H1 (cell line): Measurements from ENCODE around the gene TUBGCP5. TPM values are rescaled to one million over a fixed set of nuclear protein-coding genes. Genes with fewer than 3 reads are reported as not detected.
"Not testable (repeated sequence)": the region's sequence is repeated elsewhere in the genome, so short reads cannot be mapped to it uniquely, and the experiment has no call there.

ENCODE experiments used
- CTCF ChIA-PET: fragments of 300-600 bp; sonication (Branson Sonifier 250); formaldehyde crosslinking; loops from one replicate; lab custom pipeline; 2021; ENCODE audit not compliant: partially characterized antibody; lab: Charles Lee
- POLR2A ChIA-PET: fragments of 300-600 bp; sonication (Branson Sonifier 250); formaldehyde crosslinking; loops from one replicate; lab custom pipeline; 2021; ENCODE audit warnings: inconsistent platforms; ENCODE audit not compliant: partially characterized antibody; lab: Charles Lee
- DNase-seq, 2 experiments: peaks; one replicate each; pipeline versions ENCODE4 v3.0.0 to v3.0.0-alpha.2; 2010 to 2022; ENCODE audit warnings: low spot score in 2 of 2, low read depth in 1 of 2, mixed read lengths in 1 of 2
- FAIRE-seq: peaks from 2 replicates; lab custom pipeline; 2011; peaks lifted over from hg19 to GRCh38; lab: Jason Lieb, UNC
- H2AFZ ChIP-seq: 2 replicates; pipeline ENCODE4 v1.8.1; 2012; ENCODE audit warnings: low read length, inconsistent platforms
- H2AK5ac ChIP-seq: 2 replicates; pipeline ENCODE4 v1.6.1; 2013; ENCODE audit warnings: low read depth, low read length
- H2BK120ac ChIP-seq: replicated peaks from 2 replicates; pipeline ENCODE3; 2013; ENCODE audit warnings: low read depth, low read length, inconsistent platforms
- H2BK12ac ChIP-seq: 2 replicates; pipeline ENCODE4 v1.6.1; 2013; ENCODE audit warnings: low read depth, low read length
- H2BK15ac ChIP-seq: 2 replicates; pipeline ENCODE4 v1.6.1; 2013; ENCODE audit warnings: low read length
- H2BK20ac ChIP-seq: 2 replicates; pipeline ENCODE4 v1.6.1; 2013; ENCODE audit warnings: low read length
- H2BK5ac ChIP-seq: 2 replicates; pipeline ENCODE4 v1.6.1; 2013; ENCODE audit warnings: low read depth, low read length
- H3K14ac ChIP-seq: 2 replicates; pipeline ENCODE4 v1.6.1; 2013; ENCODE audit warnings: inconsistent platforms; ENCODE audit not compliant: insufficient read length
- H3K18ac ChIP-seq: 2 replicates; pipeline ENCODE4 v1.6.1; 2013; ENCODE audit warnings: low read length; ENCODE audit errors: extremely low read depth
- H3K23ac ChIP-seq: 2 replicates; pipeline ENCODE4 v1.6.1; 2013; ENCODE audit warnings: inconsistent platforms; ENCODE audit not compliant: insufficient read length
- H3K23me2 ChIP-seq: 2 replicates; pipeline ENCODE4 v1.6.1; 2013; ENCODE audit warnings: low read depth, low read length
- H3K27ac ChIP-seq: 2 replicates; pipeline ENCODE4 v1.6.1; 2011; ENCODE audit warnings: low read depth, low read length, inconsistent platforms
- H3K27me3 ChIP-seq, 4 experiments: replicated peaks in 1 of 4; 1 replicate in 1 of 4; 2 replicates in 3 of 4; pipeline versions ENCODE4 v1.6.1 to v1.8.1; 2011 to 2013; ENCODE audit warnings: low read length in 3 of 4, mild to moderate bottlenecking in 3 of 4, inconsistent platforms in 2 of 4, mixed read lengths in 2 of 4, moderate library complexity in 1 of 4; ENCODE audit not compliant: control insufficient read depth in 3 of 4, insufficient read depth in 3 of 4; ENCODE audit errors: extremely low read depth in 1 of 4
- H3K36me3 ChIP-seq, 4 experiments: 2 replicates each; pipeline versions ENCODE4 v1.6.1 to v1.8.1; 2011 to 2013; ENCODE audit warnings: mild to moderate bottlenecking in 4 of 4, low read length in 3 of 4, moderate library complexity in 2 of 4, control low read depth in 1 of 4, inconsistent platforms in 1 of 4; ENCODE audit not compliant: insufficient read depth in 4 of 4, control insufficient read depth in 2 of 4
- H3K4ac ChIP-seq: replicated peaks from 2 replicates; pipeline ENCODE3; 2013; ENCODE audit warnings: low read length, low read depth, mixed read lengths, inconsistent platforms; ENCODE audit not compliant: insufficient read length
- H3K4me1 ChIP-seq, 4 experiments: replicated peaks in 1 of 4; 1 replicate in 1 of 4; 2 replicates in 3 of 4; pipeline versions ENCODE4 v1.6.1 to v1.8.1; 2011 to 2013; ENCODE audit warnings: low read length in 3 of 4, inconsistent platforms in 2 of 4, mixed read lengths in 1 of 4; ENCODE audit not compliant: insufficient read depth in 4 of 4, control insufficient read depth in 3 of 4
- H3K4me2 ChIP-seq, 2 experiments: 2 replicates each; pipeline versions ENCODE4 v1.6.1 to v1.8.1; 2011 to 2013; ENCODE audit warnings: low read depth in 2 of 2, low read length in 2 of 2, control low read depth in 1 of 2, inconsistent platforms in 1 of 2, mild to moderate bottlenecking in 1 of 2; ENCODE audit not compliant: insufficient read depth in 1 of 2
- H3K4me3 ChIP-seq, 4 experiments: fragments of 200-600, 300-600 bp in 1 of 4; sonication (generic), shearing (Covaris generic), sonication (Bioruptor Twin) in 1 of 4; 2 replicates each; pipeline versions ENCODE4 v1.5.1 to v1.8.1; 2011 to 2016; ENCODE audit warnings: low read length in 4 of 4, low read depth in 3 of 4, control low read depth in 2 of 4, inconsistent platforms in 2 of 4, mild to moderate bottlenecking in 2 of 4, mixed read lengths in 1 of 4, moderate library complexity in 1 of 4; ENCODE audit not compliant: insufficient read depth in 2 of 4; ENCODE audit errors: extremely low read depth in 1 of 4
- H3K56ac ChIP-seq: replicated peaks from 2 replicates; pipeline ENCODE3; 2013; ENCODE audit warnings: low read depth, mild to moderate bottlenecking, mixed read lengths, low read length, inconsistent platforms; ENCODE audit not compliant: insufficient read length
- H3K79me1 ChIP-seq: 2 replicates; pipeline ENCODE4 v1.6.1; 2013; ENCODE audit warnings: low read depth, low read length, control low read depth
- H3K79me2 ChIP-seq, 2 experiments: 2 replicates each; pipeline versions ENCODE4 v1.6.1 to v1.8.1; 2012 to 2013; ENCODE audit warnings: low read length in 2 of 2, mild to moderate bottlenecking in 2 of 2, inconsistent platforms in 1 of 2; ENCODE audit not compliant: insufficient read depth in 2 of 2, control insufficient read depth in 1 of 2
- H3K9ac ChIP-seq, 4 experiments: replicated peaks in 1 of 4; 1 replicate in 1 of 4; 2 replicates in 3 of 4; pipeline versions ENCODE4 v1.6.1 to v1.8.1; 2011 to 2013; ENCODE audit warnings: low read depth in 3 of 4, low read length in 3 of 4, control low read depth in 2 of 4, mild to moderate bottlenecking in 2 of 4, moderate library complexity in 2 of 4, inconsistent platforms in 1 of 4; ENCODE audit errors: extremely low read depth in 1 of 4
- H3K9me3 ChIP-seq, 2 experiments: 2 replicates each; pipeline versions ENCODE4 v1.6.1 to v1.8.1; 2012 to 2013; ENCODE audit warnings: mild to moderate bottlenecking in 2 of 2, moderate library complexity in 2 of 2, control low read depth in 1 of 2, inconsistent platforms in 1 of 2, low read depth in 1 of 2, low read length in 1 of 2, mixed read lengths in 1 of 2; ENCODE audit not compliant: insufficient read depth in 2 of 2
- H4K20me1 ChIP-seq, 2 experiments: replicated peaks in 1 of 2; 2 replicates each; pipeline versions ENCODE3 to v1.8.1; 2011 to 2013; ENCODE audit warnings: inconsistent platforms in 2 of 2, low read length in 2 of 2, mild to moderate bottlenecking in 1 of 2; ENCODE audit not compliant: insufficient read depth in 2 of 2, control insufficient read depth in 1 of 2
- H4K5ac ChIP-seq: 2 replicates; pipeline ENCODE4 v1.6.1; 2013; ENCODE audit warnings: low read length, low read depth, mixed read lengths, inconsistent platforms; ENCODE audit not compliant: insufficient read length
- H4K8ac ChIP-seq: 2 replicates; pipeline ENCODE4 v1.8.0; 2013; ENCODE audit warnings: mild to moderate bottlenecking, moderate library complexity, low read length, inconsistent platforms; ENCODE audit not compliant: insufficient read depth; ENCODE audit errors: extremely low read depth
- H4K91ac ChIP-seq: replicated peaks from 2 replicates; pipeline ENCODE3; 2013; ENCODE audit warnings: low read length, mixed read lengths, inconsistent platforms; ENCODE audit not compliant: insufficient read length
- whole genome bisulfite sequencing, 2 experiments: shearing (Covaris generic) in 1 of 2; methylation state at CpG; one replicate each; pipeline versions ENCODE4 v1.1.6 to v1.1.7; 2013 to 2015; ENCODE audit warnings: low lambda C conversion rate in 2 of 2, mixed read lengths in 2 of 2, inconsistent platforms in 1 of 2, low coverage in 1 of 2, missing lambda C conversion rate in 1 of 2; ENCODE audit not compliant: insufficient replicate concordance in 2 of 2, insufficient coverage in 1 of 2, insufficient read length in 1 of 2; ENCODE audit errors: extremely low coverage in 1 of 2, missing lambda C conversion rate in 1 of 2; 5-methylcytosine and 5-hydroxymethylcytosine counted together
- polyA plus RNA-seq, 7 experiments: library from polyadenylated mRNA; depleted of rRNA in 3 of 7; stranded (reverse) in 5 of 7; unstranded in 2 of 7; fragments of >200 nt in 5 of 7; fragments of 200-250 nt in 2 of 7; gene quantifications; 1 replicate in 5 of 7; 2 replicates in 1 of 7; 4 replicates in 1 of 7; pipeline versions ENCODE4 v1.2.1 to v1.2.3, GENCODE V29; 2011 to 2013; ENCODE audit warnings: missing spikeins in 2 of 7, mixed read lengths in 2 of 7
- total RNA-seq: library from RNA; stranded (reverse); fragmentation: NEBNext Ultra II Directional; extraction: Animal tissue kit (Norgen Biotek cat#: 25700); gene quantifications from 2 replicates; pipeline ENCODE4 v1.2.1, GENCODE V29; 2021

The TUBGCP5 gene
- total and polyA plus RNA-seq, 2 of the 8 experiments (the other 6 are each of a cell fraction or from before 2014, with no cell fraction given): 6.3 to 12.5 TPM

GRCh38 chr15:22981931-22982330 is 57.4 kb downstream of the TUBGCP5 start:
- Histone ChIP-seq H3K23me2 (peaks cover 14% of the 10 kb centered on the region), H4K20me1 (peaks cover 2 to 11% of the 10 kb centered on the region in 2 experiments), H3K27me3 (peaks cover 2 to 33% (median 21%) of the 10 kb centered on the region in 4 experiments)
- FAIRE-seq, H3K79me1 ChIP-seq, H3K36me3 ChIP-seq, H3K4me1 ChIP-seq, H3K27ac ChIP-seq, H3K9ac ChIP-seq, H4K91ac ChIP-seq, H4K8ac ChIP-seq, CTCF ChIA-PET, H3K56ac ChIP-seq, H2AK5ac ChIP-seq, H2BK120ac ChIP-seq, H3K4me3 ChIP-seq, H3K9me3 ChIP-seq, H3K4ac ChIP-seq, H2BK20ac ChIP-seq, H4K5ac ChIP-seq, H2AFZ ChIP-seq, H3K4me2 ChIP-seq, H3K18ac ChIP-seq, H3K14ac ChIP-seq, H3K23ac ChIP-seq, H2BK15ac ChIP-seq, H2BK5ac ChIP-seq, POLR2A ChIA-PET, H2BK12ac ChIP-seq, H3K79me2 ChIP-seq, DNase-seq: not testable (repeated sequence)
- WGBS, 2 experiments: 85% methylated on average over 11 of the region's 11 CpGs; no CpG with 5 or more reads in 1 of the 2 experiments
